Thyroid gland (tissue), 4 donors: ENCODE measurements around the gene AKAP10.

ENCODE experiments used
- POLR2A ChIP-seq, 2 donors: fragments of 450-650 bp; IDR thresholded peaks; one replicate each; pipeline ENCODE4 v1.6.1; 2017; ENCODE audit warnings: antibody characterized with exemption in 2 of 2, mild to moderate bottlenecking in 2 of 2, moderate library complexity in 1 of 2
- TF ChIP-seq, protein P1 (sequence below), 6 experiments: fragments of 200-600 bp in 3 of 6; fragments of 450-650 bp in 3 of 6; sonication (generic) in 3 of 6; IDR thresholded peaks; one replicate each; pipeline ENCODE4 v1.5.1; 2016 to 2019; ENCODE audit warnings: antibody characterized with exemption in 6 of 6, mild to moderate bottlenecking in 2 of 6, inconsistent platforms in 1 of 6, moderate library complexity in 1 of 6

DNA sequence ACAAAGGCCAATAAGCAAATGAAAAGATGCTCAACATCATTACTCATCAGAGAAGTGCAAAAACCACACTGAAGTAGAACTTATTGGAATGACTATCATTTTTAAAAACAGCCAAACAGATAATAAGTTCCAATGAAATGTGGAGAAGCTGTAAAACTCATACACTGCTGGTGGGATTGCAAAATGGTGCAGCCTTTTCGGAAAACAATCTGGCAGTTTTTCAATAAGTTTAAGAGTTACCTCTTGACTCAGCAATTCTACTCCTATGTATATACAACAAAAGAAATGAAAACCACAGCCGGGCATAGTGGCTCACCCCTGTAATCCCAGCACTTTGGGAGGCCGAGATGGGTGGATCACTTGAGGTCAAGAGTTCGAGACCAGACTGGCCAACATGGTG lies 49.3 kb downstream of the AKAP10 start:
- TF ChIP-seq, protein P1, sequence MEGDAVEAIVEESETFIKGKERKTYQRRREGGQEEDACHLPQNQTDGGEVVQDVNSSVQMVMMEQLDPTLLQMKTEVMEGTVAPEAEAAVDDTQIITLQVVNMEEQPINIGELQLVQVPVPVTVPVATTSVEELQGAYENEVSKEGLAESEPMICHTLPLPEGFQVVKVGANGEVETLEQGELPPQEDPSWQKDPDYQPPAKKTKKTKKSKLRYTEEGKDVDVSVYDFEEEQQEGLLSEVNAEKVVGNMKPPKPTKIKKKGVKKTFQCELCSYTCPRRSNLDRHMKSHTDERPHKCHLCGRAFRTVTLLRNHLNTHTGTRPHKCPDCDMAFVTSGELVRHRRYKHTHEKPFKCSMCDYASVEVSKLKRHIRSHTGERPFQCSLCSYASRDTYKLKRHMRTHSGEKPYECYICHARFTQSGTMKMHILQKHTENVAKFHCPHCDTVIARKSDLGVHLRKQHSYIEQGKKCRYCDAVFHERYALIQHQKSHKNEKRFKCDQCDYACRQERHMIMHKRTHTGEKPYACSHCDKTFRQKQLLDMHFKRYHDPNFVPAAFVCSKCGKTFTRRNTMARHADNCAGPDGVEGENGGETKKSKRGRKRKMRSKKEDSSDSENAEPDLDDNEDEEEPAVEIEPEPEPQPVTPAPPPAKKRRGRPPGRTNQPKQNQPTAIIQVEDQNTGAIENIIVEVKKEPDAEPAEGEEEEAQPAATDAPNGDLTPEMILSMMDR (IDR thresholded peaks at IDR 0.05) = no peak
- no peak for TF ChIP-seq POLR2A (IDR thresholded peaks at IDR 0.05)
